ENCODE results near the gene HPCAL1.

Gene HPCAL1

GRCh38 chr2:10366601-10367270, 64.0 kb downstream of the HPCAL1 start:
- no peak for DNase-seq

DNA sequence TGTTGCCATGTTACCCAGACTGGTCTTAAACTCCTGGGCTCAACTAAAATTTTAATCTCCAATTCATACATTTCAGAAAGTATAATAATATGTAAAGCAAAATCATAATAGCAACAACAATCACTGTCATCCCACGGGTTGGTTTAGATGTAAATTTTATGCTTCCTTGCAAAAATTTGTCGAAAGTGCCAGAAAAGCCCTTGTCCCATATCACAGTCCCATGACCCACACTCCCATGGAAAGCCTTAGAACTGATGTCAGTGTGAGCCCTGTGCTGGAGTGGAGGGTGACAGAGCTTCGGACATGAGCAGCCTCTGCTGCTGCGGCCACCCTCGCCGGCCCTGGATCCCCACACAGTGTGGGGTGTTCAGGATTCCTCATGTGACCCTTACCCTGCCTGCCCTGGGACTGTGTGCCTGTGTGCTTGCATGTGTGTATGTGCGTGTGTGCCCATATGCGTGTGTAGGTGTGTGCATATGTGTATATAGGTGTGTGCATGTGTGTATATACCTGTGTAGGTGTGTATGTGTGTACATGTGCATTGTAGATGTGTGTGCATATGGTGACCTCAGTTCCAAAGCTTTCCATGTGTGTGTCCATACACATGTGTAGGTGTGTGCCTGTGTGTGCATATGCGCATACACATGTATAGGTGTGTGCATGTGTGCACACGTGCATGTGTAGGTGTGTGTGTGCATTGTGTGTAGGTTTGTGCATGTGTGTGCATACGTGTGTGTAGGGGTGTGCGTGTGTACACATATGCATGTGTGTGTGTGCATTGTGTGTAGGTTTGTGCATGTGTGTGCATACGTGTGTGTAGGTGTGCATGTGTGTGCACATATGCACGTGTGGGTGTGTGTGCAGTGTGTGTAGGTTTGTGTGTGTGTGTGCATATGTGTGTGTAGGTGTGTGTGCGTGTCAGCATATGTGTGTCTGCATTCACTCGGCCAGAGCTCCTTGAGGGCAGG, 65.1 kb downstream of the HPCAL1 start:
- no peak for DNase-seq

GRCh38 chr2:10368491-10369231, 66.0 kb downstream of the HPCAL1 start:
- DNase-seq: no peak

DNA sequence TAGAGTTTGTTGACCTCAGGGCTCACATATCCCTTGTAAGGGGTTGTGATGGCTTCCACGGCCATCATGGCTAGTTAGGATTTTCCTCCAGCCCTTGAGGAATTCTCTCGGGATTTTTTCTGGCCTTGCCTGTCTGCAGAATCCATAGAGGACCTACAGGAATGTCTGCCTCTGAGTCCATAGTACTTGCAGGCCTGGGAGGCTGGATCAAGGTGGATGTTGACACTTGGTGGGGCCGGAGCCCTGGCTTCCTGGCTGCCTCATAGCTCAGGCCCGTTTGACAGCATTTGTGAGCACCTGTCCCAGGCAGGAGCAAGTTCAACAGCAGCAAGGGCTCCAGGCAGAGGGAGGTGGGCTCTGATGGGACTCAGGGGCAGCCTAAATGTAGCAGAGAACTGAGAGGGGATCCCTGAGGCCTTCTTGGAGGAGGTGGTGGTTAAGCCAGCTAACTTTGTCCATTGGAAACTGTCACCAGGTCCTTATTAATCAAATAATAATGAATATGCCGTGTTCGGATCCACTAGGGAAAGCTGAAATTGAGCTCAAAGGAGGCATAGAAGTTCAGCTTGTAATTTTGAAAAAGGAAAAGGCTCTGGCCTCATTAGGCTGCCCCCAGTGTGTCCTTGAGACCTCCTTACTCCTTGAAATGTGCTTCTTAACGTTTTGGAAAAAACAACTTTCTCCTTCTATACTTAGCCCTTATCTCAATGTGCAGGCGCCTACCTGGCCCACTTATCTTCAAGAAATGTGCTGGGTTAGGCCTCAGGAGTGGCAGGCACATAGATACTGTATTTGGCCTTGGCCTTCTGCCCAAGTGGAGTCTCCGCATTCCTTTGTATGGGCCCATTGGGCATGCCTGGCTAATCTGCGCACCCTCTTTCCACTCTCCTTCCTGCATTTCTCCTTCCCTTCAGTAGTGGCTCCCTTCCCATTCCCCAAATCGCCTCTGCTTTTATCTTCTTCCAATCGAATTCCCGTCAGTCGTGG, 66.9 kb downstream of the HPCAL1 start:
- DNase-seq: no peak

GRCh38 chr2:10370390-10370789, 67.7 kb downstream of the HPCAL1 start:
- DNase-seq: no peak

GRCh38 chr2:10370895-10371294, 68.2 kb downstream of the HPCAL1 start:
- no peak for DNase-seq

DNA sequence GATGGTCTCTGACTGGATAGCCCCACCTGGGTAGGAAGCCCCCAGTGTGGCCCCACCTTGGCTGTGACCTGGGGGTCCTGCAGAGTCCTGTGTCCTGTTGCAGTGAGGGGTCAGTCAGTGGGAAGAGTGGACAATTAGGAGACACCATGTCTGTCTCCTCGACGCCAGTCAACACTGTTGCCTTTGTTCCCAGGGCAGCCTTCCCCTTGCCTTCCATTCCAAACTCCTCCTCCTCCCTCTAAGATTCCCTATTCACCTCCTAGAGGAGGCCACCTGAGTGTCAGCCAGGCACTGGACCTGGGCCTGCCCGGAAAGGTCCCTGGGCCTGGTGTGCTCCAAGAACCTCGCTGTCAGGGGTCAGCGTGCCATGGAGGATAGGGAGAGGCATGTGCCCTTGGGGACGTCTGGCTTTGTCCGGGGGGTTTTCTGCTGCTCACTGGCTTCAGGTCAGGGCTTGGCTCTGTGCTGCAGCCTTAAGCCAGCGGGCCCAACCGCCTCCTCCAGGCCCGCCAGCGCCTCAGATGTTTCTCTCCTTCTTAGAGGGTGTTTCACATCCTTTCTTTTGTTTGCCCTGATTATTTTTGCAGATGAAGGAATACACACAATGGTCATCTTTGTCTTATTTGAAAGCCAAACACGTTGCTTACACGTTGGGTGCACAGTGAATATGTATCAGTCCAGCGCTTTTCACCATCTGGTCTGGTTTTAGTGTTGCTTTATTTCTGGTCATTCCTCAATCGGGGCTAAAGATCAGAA, 68.9 kb downstream of the HPCAL1 start:
- DNase-seq: peak in 2 of 58 donors; percentile 14 to 15

GRCh38 chr2:10372203-10372861, 69.6 kb downstream of the HPCAL1 start:
- peak in 4 of 58 donors; percentile 16 to 27 (median 22) for DNase-seq

DNA sequence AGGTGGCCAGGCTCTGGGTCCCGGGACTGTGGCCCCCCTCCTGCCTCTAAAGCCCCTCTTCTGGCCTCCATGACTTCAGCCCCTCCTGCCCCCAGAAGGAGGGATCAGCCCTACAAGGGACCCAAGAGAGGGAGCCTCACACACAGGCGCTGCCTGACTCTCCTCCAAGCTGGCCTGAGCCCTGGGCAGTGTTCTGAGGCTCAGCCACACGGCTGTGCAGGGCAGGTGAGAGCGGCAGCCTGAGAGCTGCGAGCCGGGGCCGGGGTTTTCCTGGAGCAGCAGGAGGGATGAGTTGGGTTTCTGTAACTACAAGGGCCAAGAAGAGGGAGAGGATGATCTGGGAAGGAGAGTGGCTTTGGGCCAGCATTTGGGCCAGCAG, 70.1 kb downstream of the HPCAL1 start:
- DNase-seq: no peak

DNA sequence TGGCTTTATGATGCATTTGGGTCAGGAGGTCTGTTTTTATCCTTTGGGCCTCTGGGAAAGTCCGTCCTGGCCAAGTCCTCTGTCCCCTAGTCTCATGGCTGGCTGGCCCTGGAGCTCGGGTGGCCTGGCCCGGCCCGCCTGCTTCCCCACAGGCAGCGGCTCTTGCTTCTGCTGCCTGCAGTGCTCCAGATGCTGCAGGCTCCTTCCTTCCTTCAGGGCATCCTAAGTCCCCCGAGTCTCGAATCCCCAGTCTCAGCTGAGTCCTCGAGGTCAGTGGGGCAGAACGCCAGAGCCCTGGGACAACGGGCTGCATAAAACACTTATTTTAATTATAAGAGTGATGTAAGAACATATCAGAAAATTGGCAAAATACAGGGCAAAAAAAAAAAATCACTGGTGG, 71.2 kb downstream of the HPCAL1 start:
- no peak for DNase-seq

- DNase-seq: no peak
These were observed 71.7 kb downstream of the HPCAL1 start for GRCh38 chr2:10374362-10374943.

DNA sequence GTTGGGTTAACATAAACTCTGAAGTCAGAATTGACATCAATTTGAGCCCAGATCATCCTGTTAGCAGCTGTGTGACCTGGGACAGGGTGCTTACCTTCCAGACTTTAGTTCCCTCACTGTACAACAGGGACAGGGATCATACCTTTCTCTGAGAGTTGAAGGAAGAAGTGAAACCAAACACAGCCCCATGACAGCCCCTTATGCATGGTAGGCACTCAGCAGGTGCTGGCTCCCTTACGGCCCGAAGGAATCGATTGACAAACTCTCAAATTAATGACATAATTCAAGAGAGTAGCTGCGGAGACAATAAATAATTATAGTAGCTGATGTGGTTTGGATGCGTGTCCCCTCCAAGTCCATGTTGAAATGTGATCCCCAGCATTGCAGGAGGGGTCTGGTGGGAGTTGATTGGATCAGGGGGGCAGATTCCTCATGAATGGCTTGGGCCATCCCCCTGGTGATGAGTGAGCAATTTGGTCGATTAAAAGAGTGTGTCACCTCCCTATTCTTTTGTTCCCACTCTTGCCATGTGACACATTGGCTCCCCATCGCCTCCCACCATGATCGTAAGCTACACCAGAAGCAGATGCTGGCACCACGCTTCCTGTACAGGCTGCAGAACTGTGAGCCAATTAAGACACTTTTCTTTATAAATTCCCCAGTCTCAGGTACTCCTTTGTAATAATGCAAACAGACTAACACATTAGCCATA, 73.0 kb downstream of the HPCAL1 start:
- DNase-seq: peak in 2 of 58 donors; percentile 11 to 15

DNA sequence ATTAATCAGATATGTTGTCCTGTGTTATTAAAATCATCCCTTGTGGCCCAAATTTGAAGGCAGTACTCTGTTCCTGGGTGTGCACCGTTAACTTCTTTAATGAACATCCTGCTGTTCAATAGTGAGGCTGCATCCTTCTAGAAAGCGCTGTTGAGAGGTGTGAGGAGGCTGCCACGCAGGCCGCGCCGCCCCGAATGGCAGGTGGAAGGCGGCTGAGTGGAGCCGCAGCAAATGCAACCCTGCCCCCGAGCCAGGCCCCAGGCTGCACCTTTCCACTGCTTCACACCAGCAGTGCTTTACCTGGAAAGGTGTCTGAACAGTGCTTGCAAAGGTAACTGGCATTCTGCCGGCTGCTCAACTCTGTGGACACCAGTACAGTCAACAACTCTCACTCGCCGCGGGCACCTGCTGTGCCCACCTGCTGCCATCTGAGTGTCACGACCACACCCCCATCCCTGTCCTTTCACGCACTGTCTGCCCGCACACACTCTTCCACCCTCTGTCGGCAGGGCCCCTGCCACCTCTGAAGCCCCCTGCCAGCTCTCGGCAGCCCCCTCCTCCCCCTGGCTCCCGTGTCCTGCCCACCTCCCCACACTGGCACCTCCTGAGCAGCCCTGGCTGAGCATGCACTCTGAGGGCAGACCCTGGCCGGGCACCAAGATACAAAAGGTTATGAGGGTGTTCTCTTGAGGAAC, 74.5 kb downstream of the HPCAL1 start:
- no peak for DNase-seq

DNA sequence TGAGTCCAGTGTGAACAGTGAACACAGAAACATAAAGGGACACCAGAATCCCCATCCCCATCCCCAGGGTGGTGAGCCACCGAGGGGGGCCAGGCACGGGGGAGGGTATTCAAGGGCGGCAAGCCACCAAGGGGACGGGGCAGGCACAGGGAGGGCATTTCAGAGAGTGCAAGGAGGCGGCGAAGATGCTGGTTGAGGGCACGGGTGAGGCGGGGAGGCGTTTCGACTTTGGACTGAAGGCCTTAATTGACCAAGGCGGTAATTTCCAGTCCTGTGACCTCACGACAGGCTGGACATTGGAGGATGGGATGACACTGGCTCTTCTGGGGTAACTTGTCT, 75.0 kb downstream of the HPCAL1 start:
- no peak for DNase-seq

DNA sequence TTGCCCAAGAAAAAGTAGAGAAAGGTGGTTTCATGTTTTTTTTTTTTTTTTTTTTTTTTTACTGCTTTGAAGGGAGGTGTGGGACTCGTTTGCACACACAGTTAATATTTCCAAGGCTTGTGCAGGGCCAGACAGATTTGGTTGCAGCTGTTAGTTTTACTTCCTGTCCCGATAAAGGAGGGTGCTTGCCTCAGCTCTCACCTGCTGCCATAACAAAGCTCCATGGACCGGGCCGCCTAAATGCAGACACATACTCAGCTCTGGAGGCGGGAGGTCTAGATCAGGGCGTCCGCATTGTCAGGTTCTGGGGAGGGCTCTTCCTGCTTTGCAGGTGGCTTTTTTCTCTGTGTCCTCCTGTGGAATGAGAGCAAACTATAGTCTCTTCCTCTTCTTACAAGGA, 75.5 kb downstream of the HPCAL1 start:
- no peak for DNase-seq

- DNase-seq: peak in 2 of 58 donors; percentile 13 to 19
These were observed 77.6 kb downstream of the HPCAL1 start for GRCh38 chr2:10380048-10380926.

GRCh38 chr2:10381997-10382353, 79.3 kb downstream of the HPCAL1 start:
- no peak for DNase-seq
